Measurements from ENCODE around the gene FNDC1. TPM values are rescaled to one million over a fixed set of nuclear protein-coding genes. Genes with fewer than 3 reads are reported as not detected.

The FNDC1 gene
- total RNA-seq, 1 donor from 2014 or later = not detected

- no peak for DNase-seq (ENCODE audit: low spot score)
- TF ChIP-seq, protein P1, sequence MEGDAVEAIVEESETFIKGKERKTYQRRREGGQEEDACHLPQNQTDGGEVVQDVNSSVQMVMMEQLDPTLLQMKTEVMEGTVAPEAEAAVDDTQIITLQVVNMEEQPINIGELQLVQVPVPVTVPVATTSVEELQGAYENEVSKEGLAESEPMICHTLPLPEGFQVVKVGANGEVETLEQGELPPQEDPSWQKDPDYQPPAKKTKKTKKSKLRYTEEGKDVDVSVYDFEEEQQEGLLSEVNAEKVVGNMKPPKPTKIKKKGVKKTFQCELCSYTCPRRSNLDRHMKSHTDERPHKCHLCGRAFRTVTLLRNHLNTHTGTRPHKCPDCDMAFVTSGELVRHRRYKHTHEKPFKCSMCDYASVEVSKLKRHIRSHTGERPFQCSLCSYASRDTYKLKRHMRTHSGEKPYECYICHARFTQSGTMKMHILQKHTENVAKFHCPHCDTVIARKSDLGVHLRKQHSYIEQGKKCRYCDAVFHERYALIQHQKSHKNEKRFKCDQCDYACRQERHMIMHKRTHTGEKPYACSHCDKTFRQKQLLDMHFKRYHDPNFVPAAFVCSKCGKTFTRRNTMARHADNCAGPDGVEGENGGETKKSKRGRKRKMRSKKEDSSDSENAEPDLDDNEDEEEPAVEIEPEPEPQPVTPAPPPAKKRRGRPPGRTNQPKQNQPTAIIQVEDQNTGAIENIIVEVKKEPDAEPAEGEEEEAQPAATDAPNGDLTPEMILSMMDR (IDR thresholded peaks at IDR 0.05) = no peak
- no peak for TF ChIP-seq EZH2phosphoT487 (IDR thresholded peaks at IDR 0.05)
- no peak for TF ChIP-seq EZH2 (IDR thresholded peaks at IDR 0.05)
- Mint-ChIP-seq H3K36me3 (no peaks in the 10 kb centered on the region), H3K9me3 (no peaks in the 10 kb centered on the region), H3K4me1 (no peaks in the 10 kb centered on the region), H3K27ac (no peak overlapping the region), H3K4me3 (no peak overlapping the region), H3K27me3 (ENCODE audit: insufficient read depth, low read depth) (no peaks in the 10 kb centered on the region)
- Histone ChIP-seq H3F3A (ENCODE audit: low read depth) (no peaks in the 10 kb centered on the region), H3K79me2 (ENCODE audit: low read depth) (no peaks in the 10 kb centered on the region), H3K27me3 (no peaks in the 10 kb centered on the region), H2AFZ (replicated peaks) (no peak overlapping the region), H3K36me3 (no peaks in the 10 kb centered on the region), H3K4me1 (no peaks in the 10 kb centered on the region), H3K9ac (no peak overlapping the region), H3K27ac (no peak overlapping the region), H4K20me1 (ENCODE audit: low read depth) (no peaks in the 10 kb centered on the region), H3K4me2 (no peak overlapping the region), H3K4me3 (no peak overlapping the region), H3K9me3 (ENCODE audit: low read depth) (no peaks in the 10 kb centered on the region)
These were observed 90.4 kb downstream of the FNDC1 start for GRCh38 chr6:159259441-159260125.

- H3K9me3 Mint-ChIP-seq = no peaks in the 10 kb centered on the region
- no peak overlapping the region for H3K27ac Mint-ChIP-seq
- H3K9me3 ChIP-seq (ENCODE audit: low read depth) = no peaks in the 10 kb centered on the region
These were observed 91.0 kb downstream of the FNDC1 start for GRCh38 chr6:159260208-159260607.

GRCh38 chr6:159261995-159262394 is 92.8 kb downstream of the FNDC1 start:
- H4K20me1 ChIP-seq (ENCODE audit: low read depth) = no peaks in the 10 kb centered on the region
- DNase-seq (ENCODE audit: low spot score) = no peak
- no peaks in the 10 kb centered on the region for H3K4me1 Mint-ChIP-seq
- H3K36me3 Mint-ChIP-seq = no peaks in the 10 kb centered on the region
- no peak overlapping the region for H3K4me3 Mint-ChIP-seq
- no peaks in the 10 kb centered on the region for H3K4me1 ChIP-seq
- no peak overlapping the region for H2AFZ ChIP-seq (replicated peaks)
- no peak for TF ChIP-seq EZH2 (IDR thresholded peaks at IDR 0.05)
- TF ChIP-seq, protein P1 (IDR thresholded peaks at IDR 0.05) = no peak
- TF ChIP-seq EZH2phosphoT487 (IDR thresholded peaks at IDR 0.05) = no peak
- no peaks in the 10 kb centered on the region for H3K9me3 ChIP-seq (ENCODE audit: low read depth)
- no peak overlapping the region for H3K27ac Mint-ChIP-seq
- H3K27me3 Mint-ChIP-seq (ENCODE audit: insufficient read depth, low read depth) = no peaks in the 10 kb centered on the region
- no peaks in the 10 kb centered on the region for H3K36me3 ChIP-seq
- H3K4me2 ChIP-seq = no peak overlapping the region
- H3K4me3 ChIP-seq = no peak overlapping the region
- no peaks in the 10 kb centered on the region for H3F3A ChIP-seq (ENCODE audit: low read depth)
- H3K9me3 Mint-ChIP-seq = no peaks in the 10 kb centered on the region
- H3K79me2 ChIP-seq (ENCODE audit: low read depth) = no peaks in the 10 kb centered on the region
- no peak overlapping the region for H3K9ac ChIP-seq
- no peak overlapping the region for H3K27ac ChIP-seq
- H3K27me3 ChIP-seq = no peaks in the 10 kb centered on the region

More at GRCh38 chr6:159260208-159260607, 91.0 kb downstream of the FNDC1 start:
- Mint-ChIP-seq H3K4me1 (no peaks in the 10 kb centered on the region), H3K27me3 (ENCODE audit: insufficient read depth, low read depth) (no peaks in the 10 kb centered on the region), H3K36me3 (no peaks in the 10 kb centered on the region), H3K4me3 (no peak overlapping the region)
- Histone ChIP-seq H3K9ac (no peak overlapping the region), H3K4me3 (no peak overlapping the region), H4K20me1 (ENCODE audit: low read depth) (no peaks in the 10 kb centered on the region), H3K4me1 (no peaks in the 10 kb centered on the region), H3K27me3 (no peaks in the 10 kb centered on the region), H2AFZ (replicated peaks) (no peak overlapping the region), H3K4me2 (no peak overlapping the region), H3K36me3 (no peaks in the 10 kb centered on the region), H3K27ac (no peak overlapping the region), H3F3A (ENCODE audit: low read depth) (no peaks in the 10 kb centered on the region), H3K79me2 (ENCODE audit: low read depth) (no peaks in the 10 kb centered on the region)
- TF ChIP-seq EZH2phosphoT487 (IDR thresholded peaks at IDR 0.05) = no peak
- TF ChIP-seq EZH2 (IDR thresholded peaks at IDR 0.05) = no peak
- TF ChIP-seq, protein P1 (IDR thresholded peaks at IDR 0.05) = no peak
- no peak for DNase-seq (ENCODE audit: low spot score)

Data from neural progenitor cell (in vitro differentiated cells).